Body of pancreas (tissue), 4 donors: ENCODE data around the gene SSC5D. TPM values are rescaled to one million over a fixed set of nuclear protein-coding genes. Genes with fewer than 3 reads are reported as not detected.
A peak's percentile ranks its signal among the peaks of the same experiment; 100 is the strongest.

Source experiments
- ATAC-seq: fragments of 150-250 bp; one replicate; pipeline ENCODE4 v1.9.1; 2016
- DNase-seq, 4 donors: peaks; one replicate each; pipeline ENCODE4 v3.0.0-alpha.2; 2019
- H3K27ac ChIP-seq, 4 donors: fragments of 200-600 bp; sonication (generic); 1 replicate in 3 of 4; 2 replicates in 1 of 4; pipeline versions ENCODE4 v1.5.1 to v1.6.1; 2016 to 2019; ENCODE audit warnings: mild to moderate bottlenecking in 1 of 4, mixed read lengths in 1 of 4, moderate library complexity in 1 of 4
- H3K27me3 ChIP-seq, 2 donors: fragments of 200-600 bp; sonication (generic); one replicate each; pipeline ENCODE4 v1.6.0; 2016; ENCODE audit warnings: mild to moderate bottlenecking in 1 of 2
- H3K36me3 ChIP-seq, 2 donors: fragments of 200-600 bp; sonication (generic); replicated peaks in 1 of 2; 2 replicates each; pipeline ENCODE4 v1.5.1; 2016; ENCODE audit warnings: low read depth in 2 of 2; ENCODE audit not compliant: insufficient read depth in 1 of 2
- H3K4me1 ChIP-seq: fragments of 200-600 bp; sonication (generic); one replicate; pipeline ENCODE4 v1.6.0; 2016
- H3K4me3 ChIP-seq, 2 donors: fragments of 200-600 bp; sonication (generic); 1 replicate in 1 of 2; 2 replicates in 1 of 2; pipeline ENCODE4 v1.5.1; 2016 to 2019
- H3K9me3 ChIP-seq, 3 donors: fragments of 200-600 bp; sonication (generic); 1 replicate in 2 of 3; 2 replicates in 1 of 3; pipeline ENCODE4 v1.5.1; 2016
- CTCF ChIP-seq, 7 experiments: fragments of 450-650 bp in 4 of 7; fragments of 200-600 bp in 3 of 7; sonication (generic) in 3 of 7; IDR thresholded peaks; one replicate each; pipeline ENCODE4 v1.5.1; 2016 to 2019; ENCODE audit warnings: antibody characterized with exemption in 7 of 7
- POLR2A ChIP-seq, 3 donors: fragments of 450-650 bp; IDR thresholded peaks; one replicate each; pipeline ENCODE4 v1.6.1; 2016; ENCODE audit warnings: antibody characterized with exemption in 3 of 3, mild to moderate bottlenecking in 2 of 3
- WGBS, 2 donors: methylation state at CpG; one replicate each; pipeline ENCODE4 v1.1.5; 2017; 5-methylcytosine and 5-hydroxymethylcytosine counted together
- intact Hi-C: fragments of 100-400 bp; cut with DNase I; formaldehyde crosslinking; loops from one replicate; pipeline ENCODE4 v1.15.1; 2023
- total RNA-seq, 2 donors: library from RNA; depleted of rRNA; stranded (reverse); fragments of >200 nt; gene quantifications; one replicate each; pipeline ENCODE4 v1.1.0, GENCODE V29; 2016

The SSC5D gene
- total RNA-seq, 2 donors from 2014 or later = 2.6 to 3.3 TPM

- ATAC-seq (no peak), DNase-seq (no peak)
- peak overlapping the region in 1 of 4 donors; percentile 93 for H3K27ac ChIP-seq
- peaks cover 29% of the 10 kb centered on the region for H3K4me1 ChIP-seq
- 68 to 85% methylated on average over 6 to 8 of the region's 8 CpGs for WGBS, 2 donors
- H3K4me3 ChIP-seq = no peak overlapping the region
- H3K9me3 ChIP-seq = no peaks in the 10 kb centered on the region
- H3K36me3 ChIP-seq = no peaks in the 10 kb centered on the region
- H3K27me3 ChIP-seq = no peaks in the 10 kb centered on the region
- TF ChIP-seq POLR2A (IDR thresholded peaks at IDR 0.05) = no peak
- TF ChIP-seq CTCF (IDR thresholded peaks at IDR 0.05) = no peak
- intact Hi-C loops = no loop called here
Observed at GRCh38 chr19:55459551-55459949, 28.7 kb upstream of the SSC5D start.

GRCh38 chr19:55459950-55460657, 28.1 kb upstream of the SSC5D start:
- no peaks in the 10 kb centered on the region for H3K9me3 ChIP-seq
- H3K4me1 ChIP-seq = peaks cover 29% of the 10 kb centered on the region
- no peaks in the 10 kb centered on the region for H3K27me3 ChIP-seq
- ATAC-seq (no peak), DNase-seq (no peak)
- TF ChIP-seq CTCF (IDR thresholded peaks at IDR 0.05) (no peak), POLR2A (IDR thresholded peaks at IDR 0.05) (no peak)
- intact Hi-C loops = no loop called here
- WGBS, 2 donors = 20 to 22% methylated on average over 16 of the region's 16 CpGs
- H3K27ac ChIP-seq = peak overlapping the region in 3 of 4 donors; percentile 90 to 97 (median 93)
- H3K4me3 ChIP-seq = peak overlapping the region in 1 of 2 donors; percentile 75
- H3K36me3 ChIP-seq = no peaks in the 10 kb centered on the region

- 5% methylated on average over 16 to 24 of the region's 24 CpGs for WGBS, 2 donors
- TF ChIP-seq POLR2A (IDR thresholded peaks at IDR 0.05) (no peak), CTCF (IDR thresholded peaks at IDR 0.05) (no peak)
Observed at GRCh38 chr19:55460670-55461258, 27.5 kb upstream of the SSC5D start.

GRCh38 chr19:55461259-55461973, 26.8 kb upstream of the SSC5D start, which contains the start of gene ISOC2:
ISOC2 (minus strand) TSS chr19:55461642; CDS start chr19:55456486, 5,156 bp downstream.
- H3K36me3 ChIP-seq = no peaks in the 10 kb centered on the region
- peak; percentile 98 for ATAC-seq
- H3K4me1 ChIP-seq = peaks cover 29% of the 10 kb centered on the region
- H3K27me3 ChIP-seq = no peaks in the 10 kb centered on the region
- WGBS, 2 donors = 0% methylated on average over 21 to 54 of the region's 54 CpGs
- peak; percentile 100 for DNase-seq
- intact Hi-C loops = no loop called here
- TF ChIP-seq POLR2A (IDR thresholded peaks at IDR 0.05) = peak; percentile 52 to 82 (median 82)
- no peak for TF ChIP-seq CTCF (IDR thresholded peaks at IDR 0.05)
- peak within 1 kb of the TSS; percentile 37 to 75 for H3K4me3 ChIP-seq
- H3K27ac ChIP-seq = peak within 1 kb of the TSS; percentile 88 to 97 (median 92)
- no peaks in the 10 kb centered on the region for H3K9me3 ChIP-seq

More at GRCh38 chr19:55460670-55461258, 27.5 kb upstream of the SSC5D start:
- peak overlapping the region; percentile 37 to 75 for H3K4me3 ChIP-seq
- no peaks in the 10 kb centered on the region for H3K27me3 ChIP-seq
- DNase-seq (peak; percentile 78 to 87 (median 83)), ATAC-seq (peak; percentile 34)
- no peaks in the 10 kb centered on the region for H3K9me3 ChIP-seq
- peaks cover 29% of the 10 kb centered on the region for H3K4me1 ChIP-seq
- H3K27ac ChIP-seq = peak overlapping the region; percentile 88 to 97 (median 92)
- H3K36me3 ChIP-seq = no peaks in the 10 kb centered on the region
- intact Hi-C loops = no loop called here
